Peyer's patch (tissue), 4 donors: Measurements from ENCODE around the gene DOCK10. TPM values are rescaled to one million over a fixed set of nuclear protein-coding genes. Genes with fewer than 3 reads are reported as not detected.

ENCODE experiments used
- DNase-seq, 3 donors: peaks; one replicate each; pipeline ENCODE4 v3.0.0-alpha.2; 2017 to 2019
- H3K27ac ChIP-seq, 4 donors: fragments of 200-600 bp; sonication (generic); one replicate each; pipeline ENCODE4 v1.5.1; 2016 to 2019
- H3K27me3 ChIP-seq, 2 donors: fragments of 200-600 bp; sonication (generic); one replicate each; pipeline ENCODE4 v1.5.1; 2019
- H3K36me3 ChIP-seq, 3 donors: fragments of 200-600 bp; sonication (generic); one replicate each; pipeline ENCODE4 v1.5.1; 2016 to 2019
- H3K4me1 ChIP-seq, 4 donors: fragments of 200-600 bp; sonication (generic); one replicate each; pipeline ENCODE4 v1.5.1; 2016 to 2019
- H3K4me3 ChIP-seq, 4 donors: fragments of 200-600 bp; sonication (generic); 1 replicate in 3 of 4; 2 replicates in 1 of 4; pipeline ENCODE4 v1.5.1; 2016 to 2019; ENCODE audit warnings: mild to moderate bottlenecking in 1 of 4
- H3K9me3 ChIP-seq, 4 donors: fragments of 200-600 bp; sonication (generic); one replicate each; pipeline ENCODE4 v1.5.1; 2016 to 2019; ENCODE audit warnings: mild to moderate bottlenecking in 1 of 4
- POLR2A ChIP-seq, 2 donors: fragments of 450-650 bp; IDR thresholded peaks; one replicate each; pipeline ENCODE4 v1.5.1; 2017; ENCODE audit warnings: antibody characterized with exemption in 2 of 2, mild to moderate bottlenecking in 2 of 2, moderate library complexity in 2 of 2
- total RNA-seq, 4 donors: library from RNA; depleted of rRNA; stranded (reverse); fragments of >200 nt; gene quantifications; one replicate each; pipeline ENCODE4 v1.1.0, GENCODE V29; 2016
- TF ChIP-seq, protein P1 (sequence below), 6 experiments: fragments of 450-650 bp in 4 of 6; fragments of 200-600 bp in 2 of 6; sonication (generic) in 1 of 6; IDR thresholded peaks; one replicate each; pipeline ENCODE4 v1.5.1; 2017 to 2019; ENCODE audit warnings: antibody characterized with exemption in 6 of 6, mild to moderate bottlenecking in 3 of 6, moderate library complexity in 1 of 6

The DOCK10 gene
- total RNA-seq, 4 donors from 2014 or later = 14.6 to 97.4 (median 23.5) TPM

DNA sequence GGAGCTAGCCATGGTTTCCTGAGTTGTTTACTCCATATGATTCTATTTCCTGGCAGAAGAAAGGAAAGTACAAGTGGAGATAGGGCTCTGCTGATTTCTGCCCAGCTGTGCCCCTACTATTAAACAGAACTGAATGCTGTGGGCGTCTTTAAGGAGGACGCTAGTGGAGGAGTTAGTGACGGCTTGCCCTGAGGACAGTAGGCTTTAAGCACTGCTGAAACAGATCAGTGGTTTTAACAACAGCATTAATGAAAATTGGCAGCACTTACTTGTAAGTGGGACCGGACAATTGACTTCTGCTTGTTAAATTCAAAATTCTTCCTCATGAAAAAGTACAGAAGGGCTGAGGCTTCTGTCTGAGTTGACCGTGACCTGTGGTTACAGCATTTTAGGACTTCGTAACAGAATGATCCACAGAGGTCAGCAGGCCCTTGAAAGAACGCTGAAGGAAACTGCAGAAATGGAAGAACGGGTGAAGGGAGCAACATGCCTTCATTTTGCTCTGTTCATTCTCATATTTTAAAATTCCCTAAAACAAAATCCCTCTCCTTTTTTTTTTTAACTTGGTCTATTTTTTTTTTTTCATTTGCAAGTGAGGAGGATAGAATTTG lies 245.5 kb downstream of the DOCK10 start:
- Histone ChIP-seq H3K4me1 (no peaks in the 10 kb centered on the region), H3K27me3 (no peaks in the 10 kb centered on the region), H3K9me3 (no peaks in the 10 kb centered on the region), H3K36me3 (peaks cover 0 to 14% (median 0%) of the 10 kb centered on the region in 3 donors), H3K4me3 (no peak overlapping the region), H3K27ac (no peak overlapping the region)
- TF ChIP-seq, protein P1, sequence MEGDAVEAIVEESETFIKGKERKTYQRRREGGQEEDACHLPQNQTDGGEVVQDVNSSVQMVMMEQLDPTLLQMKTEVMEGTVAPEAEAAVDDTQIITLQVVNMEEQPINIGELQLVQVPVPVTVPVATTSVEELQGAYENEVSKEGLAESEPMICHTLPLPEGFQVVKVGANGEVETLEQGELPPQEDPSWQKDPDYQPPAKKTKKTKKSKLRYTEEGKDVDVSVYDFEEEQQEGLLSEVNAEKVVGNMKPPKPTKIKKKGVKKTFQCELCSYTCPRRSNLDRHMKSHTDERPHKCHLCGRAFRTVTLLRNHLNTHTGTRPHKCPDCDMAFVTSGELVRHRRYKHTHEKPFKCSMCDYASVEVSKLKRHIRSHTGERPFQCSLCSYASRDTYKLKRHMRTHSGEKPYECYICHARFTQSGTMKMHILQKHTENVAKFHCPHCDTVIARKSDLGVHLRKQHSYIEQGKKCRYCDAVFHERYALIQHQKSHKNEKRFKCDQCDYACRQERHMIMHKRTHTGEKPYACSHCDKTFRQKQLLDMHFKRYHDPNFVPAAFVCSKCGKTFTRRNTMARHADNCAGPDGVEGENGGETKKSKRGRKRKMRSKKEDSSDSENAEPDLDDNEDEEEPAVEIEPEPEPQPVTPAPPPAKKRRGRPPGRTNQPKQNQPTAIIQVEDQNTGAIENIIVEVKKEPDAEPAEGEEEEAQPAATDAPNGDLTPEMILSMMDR (IDR thresholded peaks at IDR 0.05) = no peak
- no peak for TF ChIP-seq POLR2A (IDR thresholded peaks at IDR 0.05)
- no peak for DNase-seq

DNA sequence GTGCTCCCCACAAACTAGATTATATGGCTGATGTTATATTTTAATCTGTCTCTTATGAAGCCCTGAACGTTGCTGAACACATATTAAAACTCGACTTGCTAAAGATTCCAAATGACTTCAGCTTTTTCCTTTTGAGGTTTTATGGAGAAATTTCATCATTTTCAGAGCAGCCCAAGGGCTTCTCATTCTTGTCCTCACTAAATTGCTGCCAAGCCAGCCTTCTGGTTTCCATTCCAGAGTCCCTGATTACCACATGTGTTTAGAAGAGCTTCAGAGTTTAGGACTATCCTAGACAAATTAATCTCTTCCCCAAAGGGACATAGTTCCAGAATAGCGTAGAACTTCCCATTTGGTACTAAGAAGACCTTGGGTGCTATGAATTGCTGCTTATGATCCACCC lies 248.3 kb downstream of the DOCK10 start:
- Histone ChIP-seq H3K36me3 (peaks cover 0 to 14% (median 0%) of the 10 kb centered on the region in 3 donors), H3K9me3 (no peaks in the 10 kb centered on the region), H3K27ac (no peak overlapping the region), H3K4me1 (no peaks in the 10 kb centered on the region), H3K27me3 (no peaks in the 10 kb centered on the region), H3K4me3 (no peak overlapping the region)
- DNase-seq = no peak
- TF ChIP-seq, protein P1 (IDR thresholded peaks at IDR 0.05) = no peak
- TF ChIP-seq POLR2A (IDR thresholded peaks at IDR 0.05) = no peak

DNA sequence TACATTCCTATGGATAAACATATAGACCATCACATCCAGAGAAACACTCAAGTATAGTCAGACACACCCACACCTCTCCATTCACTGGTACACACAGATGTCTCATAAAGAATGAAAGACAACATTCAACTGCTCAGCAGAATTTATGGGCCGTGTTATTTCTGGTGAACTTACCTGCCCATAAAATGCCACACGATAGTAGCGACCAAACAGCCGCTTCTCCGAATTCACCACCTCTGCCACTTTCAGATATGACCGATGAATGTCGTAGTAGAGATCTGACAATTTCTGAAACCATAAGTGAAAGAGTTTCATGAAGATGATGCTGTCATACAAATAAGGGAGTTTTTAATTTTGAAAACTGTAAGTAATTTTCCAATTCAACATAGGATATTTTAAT lies 255.4 kb downstream of the DOCK10 start:
- Histone ChIP-seq H3K4me3 (no peak overlapping the region), H3K27ac (no peak overlapping the region), H3K36me3 (peaks cover 0 to 10% (median 0%) of the 10 kb centered on the region in 3 donors), H3K27me3 (no peaks in the 10 kb centered on the region), H3K9me3 (no peaks in the 10 kb centered on the region), H3K4me1 (no peaks in the 10 kb centered on the region)
- no peak for DNase-seq
- no peak for TF ChIP-seq POLR2A (IDR thresholded peaks at IDR 0.05)
- TF ChIP-seq, protein P1 (IDR thresholded peaks at IDR 0.05) = no peak

DNA sequence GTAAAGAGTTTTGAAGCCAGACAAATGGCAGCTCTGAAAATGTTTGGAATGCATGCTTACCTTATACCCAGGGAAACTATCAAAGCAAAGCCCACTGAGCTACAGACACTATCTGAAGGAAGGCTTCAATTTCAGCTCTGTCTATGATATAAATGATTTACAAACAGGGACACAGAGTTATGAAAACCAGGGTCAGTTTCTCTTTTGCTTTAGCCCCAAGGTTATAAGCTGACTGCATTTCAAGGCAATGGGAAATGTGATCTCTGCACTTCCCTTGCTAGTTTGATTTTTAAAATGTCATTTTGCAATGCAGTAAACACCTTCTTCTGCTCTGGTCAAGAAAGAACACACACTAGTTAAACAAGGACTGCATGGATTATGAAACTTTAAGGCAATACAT lies 260.9 kb downstream of the DOCK10 start:
- TF ChIP-seq POLR2A (IDR thresholded peaks at IDR 0.05) = no peak
- DNase-seq = no peak

DNA sequence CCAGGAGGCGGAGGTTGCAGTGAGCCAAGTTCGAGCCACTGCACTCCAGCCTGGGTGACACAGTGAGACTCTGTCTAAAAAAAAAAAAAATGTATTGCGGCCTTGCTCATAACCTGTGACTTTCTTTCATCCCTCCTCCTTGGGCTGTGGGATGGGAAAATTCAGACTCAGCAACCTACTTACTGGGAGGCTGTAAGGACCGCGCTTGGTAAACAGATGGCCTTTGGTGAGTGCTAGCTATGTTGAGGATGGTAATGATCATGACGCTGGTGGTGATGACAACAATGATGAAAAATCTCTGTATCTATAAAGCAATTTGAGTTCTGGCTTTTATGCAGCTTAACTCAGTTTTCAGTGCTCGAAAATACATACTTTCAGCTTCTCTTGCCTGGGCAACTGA lies 261.4 kb downstream of the DOCK10 start:
- H3K4me3 ChIP-seq = no peak overlapping the region
- TF ChIP-seq, protein P1 (IDR thresholded peaks at IDR 0.05) = no peak
- TF ChIP-seq POLR2A (IDR thresholded peaks at IDR 0.05) = no peak
- H3K36me3 ChIP-seq = peaks cover 0 to 10% (median 0%) of the 10 kb centered on the region in 3 donors
- no peak for DNase-seq
- no peaks in the 10 kb centered on the region for H3K27me3 ChIP-seq
- H3K4me1 ChIP-seq = peaks cover 0 to 9% (median 0%) of the 10 kb centered on the region in 4 donors
- H3K9me3 ChIP-seq = no peaks in the 10 kb centered on the region
- no peak overlapping the region for H3K27ac ChIP-seq

More for the DNA sequence above, 260.9 kb downstream of the DOCK10 start:
- no peak overlapping the region for H3K4me3 ChIP-seq
- H3K4me1 ChIP-seq = peaks cover 0 to 3% (median 0%) of the 10 kb centered on the region in 4 donors
- H3K9me3 ChIP-seq = no peaks in the 10 kb centered on the region
- H3K36me3 ChIP-seq = peaks cover 0 to 10% (median 0%) of the 10 kb centered on the region in 3 donors
- H3K27me3 ChIP-seq = no peaks in the 10 kb centered on the region
- no peak overlapping the region for H3K27ac ChIP-seq

DNA sequence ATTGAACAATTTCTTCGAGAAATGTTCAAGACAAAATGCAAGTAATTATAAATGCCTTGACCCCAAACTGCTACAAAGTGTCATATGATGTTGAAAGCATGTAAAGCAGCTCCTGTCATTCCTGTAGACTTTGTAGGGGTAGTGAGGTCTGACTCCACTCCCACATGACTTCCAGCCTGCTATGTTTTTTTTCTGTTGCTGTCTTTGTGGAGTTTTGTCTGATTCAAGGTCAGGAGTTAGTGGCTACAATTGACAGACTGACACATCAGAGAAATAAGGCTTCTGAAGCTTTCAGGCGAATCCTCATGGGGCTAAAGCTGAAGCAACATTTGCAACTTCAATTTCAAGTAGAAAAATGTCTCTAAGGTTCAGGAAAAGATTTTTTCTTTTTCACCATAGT lies 262.2 kb downstream of the DOCK10 start:
- H3K4me3 ChIP-seq = no peak overlapping the region
- H3K36me3 ChIP-seq = peaks cover 0 to 10% (median 0%) of the 10 kb centered on the region in 3 donors
- H3K4me1 ChIP-seq = peaks cover 0 to 14% (median 0%) of the 10 kb centered on the region in 4 donors
- no peaks in the 10 kb centered on the region for H3K27me3 ChIP-seq
- no peak overlapping the region for H3K27ac ChIP-seq
- DNase-seq = no peak
- TF ChIP-seq POLR2A (IDR thresholded peaks at IDR 0.05) = no peak
- TF ChIP-seq, protein P1 (IDR thresholded peaks at IDR 0.05) = no peak
- H3K9me3 ChIP-seq = no peaks in the 10 kb centered on the region
